Keratinocyte (primary cell): ENCODE results near the gene TEX22.

Experiments
- CTCF ChIP-seq, 3 experiments: IDR thresholded peaks in 1 of 3; conservative IDR thresholded peaks in 1 of 3; optimal IDR thresholded peaks in 1 of 3; 2 replicates in 2 of 3; 3 replicates in 1 of 3; pipeline versions ENCODE3 to v1.5.1; 2011; ENCODE audit warnings: low read length in 3 of 3, mild to moderate bottlenecking in 3 of 3, moderate library complexity in 2 of 3, control low read depth in 1 of 3, inconsistent platforms in 1 of 3; ENCODE audit not compliant: insufficient read depth in 2 of 3; ENCODE audit errors: extremely low read depth in 1 of 3
- EZH2 ChIP-seq: IDR thresholded peaks from one replicate; pipeline ENCODE4 v1.6.1; 2012; ENCODE audit warnings: inconsistent platforms, mild to moderate bottlenecking, low read length, moderate library complexity

GRCh38 chr14:105353136-105353535 lies 45.2 kb upstream of the TEX22 start:
- no peak for TF ChIP-seq CTCF (optimal IDR thresholded peaks at IDR 0.05 in 1 of 3, IDR thresholded peaks at IDR 0.05 in 1 of 3, conservative IDR thresholded peaks at IDR 0.05 in 1 of 3; ENCODE audit: extremely low read depth in 1 of 3, insufficient read depth in 2 of 3, low read length in 3 of 3)
- TF ChIP-seq EZH2 = no peak
